HCT116 (cell line): Measurements from ENCODE around the gene UBE2J2. TPM values are rescaled to one million over a fixed set of nuclear protein-coding genes. Genes with fewer than 3 reads are reported as not detected.

Experiments used
- ATAC-seq: fragments of 200-7000 bp; cut with Tn5 transposase; 2 replicates; pipeline ENCODE4 v1.9.1; 2020; ENCODE audit warnings: mild to moderate bottlenecking, moderate library complexity
- BruUV-seq: library from RNA; stranded (reverse); fragments of 400-500 nt; replicated peaks from 2 replicates; lab custom pipeline; 2021; lab: Mats Ljungman, UMichigan
- CTCF ChIA-PET: fragments of 300-600 bp; sonication (Branson Sonifier 250); formaldehyde crosslinking; loops from one replicate; lab custom pipeline; 2021; ENCODE audit warnings: antibody characterized with exemption; lab: Charles Lee
- POLR2A ChIA-PET: fragments of 300-600, 350-600 bp; sonication (Branson Sonifier 250); formaldehyde crosslinking; loops from one replicate; lab custom pipeline; 2021; ENCODE audit warnings: antibody characterized with exemption; lab: Charles Lee
- RAD21 ChIA-PET, 2 experiments: fragments of 300-600 bp; sonication (Branson Sonifier 250); formaldehyde crosslinking; loops; one replicate each; lab custom pipeline; 2023; ENCODE audit warnings: low total read pairs in 2 of 2; ENCODE audit not compliant: uncharacterized antibody in 2 of 2, unreplicated experiment in 2 of 2, low non-redundant PET in 1 of 2; lab: Charles Lee
- DNase-seq: peaks from one replicate; pipeline ENCODE4 v3.0.0-alpha.2; 2010; ENCODE audit warnings: low read depth, low spot score
- H2AFZ ChIP-seq: fragments of 200-600 bp; shearing (Covaris generic), sonication (generic); 2 replicates; pipeline ENCODE4 v1.6.1; 2017; ENCODE audit warnings: low read depth, mixed run types, mixed read lengths, antibody characterized with exemption, low read length; ENCODE audit not compliant: poor library complexity, severe bottlenecking
- H3K27ac ChIP-seq: 2 replicates; pipeline ENCODE4 v1.5.1; 2012; ENCODE audit warnings: low read depth, low read length
- H3K27me3 ChIP-seq: fragments of 200-600 bp; sonication (generic); 2 replicates; pipeline ENCODE4 v1.6.1; 2016; ENCODE audit warnings: mixed run types, low read length, mixed read lengths; ENCODE audit not compliant: insufficient read depth
- H3K36me3 ChIP-seq, 2 experiments: fragments of 200-500 bp in 1 of 2; fragments of 200-600 bp in 1 of 2; sonication (Bioruptor generic) in 1 of 2; sonication (generic) in 1 of 2; 2 replicates each; pipeline versions ENCODE4 v1.5.1 to v1.6.1; 2014 to 2016; ENCODE audit warnings: low read length in 2 of 2, inconsistent platforms in 1 of 2, mixed read lengths in 1 of 2, mixed run types in 1 of 2; ENCODE audit not compliant: insufficient read depth in 2 of 2, control insufficient read depth in 1 of 2
- H3K4me1 ChIP-seq, 2 experiments: fragments of 200-600 bp in 1 of 2; sonication (generic) in 1 of 2; 2 replicates each; pipeline versions ENCODE4 v1.5.1 to v1.6.1; 2012 to 2017; ENCODE audit warnings: low read length in 2 of 2, inconsistent platforms in 1 of 2, mild to moderate bottlenecking in 1 of 2, mixed read lengths in 1 of 2, mixed run types in 1 of 2, moderate library complexity in 1 of 2; ENCODE audit not compliant: insufficient read depth in 2 of 2, control insufficient read depth in 1 of 2
- H3K4me2 ChIP-seq: fragments of 200-600 bp; sonication (generic); 2 replicates; pipeline ENCODE4 v1.6.1; 2017; ENCODE audit warnings: mixed run types, low read length, mixed read lengths
- H3K4me3 ChIP-seq, 2 experiments: fragments of 200-600 bp in 1 of 2; sonication (generic) in 1 of 2; replicated peaks in 1 of 2; 2 replicates each; pipeline ENCODE4 v1.5.1; 2011 to 2016; ENCODE audit warnings: low read length in 2 of 2, control low read depth in 1 of 2, low read depth in 1 of 2, mild to moderate bottlenecking in 1 of 2, mixed read lengths in 1 of 2, mixed run types in 1 of 2
- H3K79me2 ChIP-seq: fragments of 200-600 bp; sonication (generic); 2 replicates; pipeline ENCODE4 v1.6.1; 2017; ENCODE audit warnings: mild to moderate bottlenecking, mixed run types, low read length, moderate library complexity, mixed read lengths; ENCODE audit not compliant: insufficient read depth
- H3K9ac ChIP-seq: fragments of 200-600 bp; sonication (generic); 2 replicates; pipeline ENCODE4 v1.6.1; 2016; ENCODE audit warnings: low read length, mixed read lengths
- H3K9me2 ChIP-seq: fragments of 200-600 bp; sonication (generic), shearing (Covaris generic); 2 replicates; pipeline ENCODE4 v1.6.1; 2017; ENCODE audit warnings: mixed run types, mild to moderate bottlenecking, moderate library complexity; ENCODE audit not compliant: insufficient read depth
- H3K9me3 ChIP-seq, 2 experiments: fragments of 200-500 bp in 1 of 2; fragments of 200-600 bp in 1 of 2; sonication (Bioruptor generic) in 1 of 2; sonication (generic) in 1 of 2; 2 replicates each; pipeline ENCODE4 v1.6.1; 2014 to 2017; ENCODE audit warnings: low read length in 2 of 2, mixed read lengths in 2 of 2, inconsistent platforms in 1 of 2, low read depth in 1 of 2, mild to moderate bottlenecking in 1 of 2, mixed run types in 1 of 2, moderate library complexity in 1 of 2; ENCODE audit not compliant: control insufficient read depth in 1 of 2, insufficient read depth in 1 of 2
- H4K20me1 ChIP-seq: fragments of 200-600 bp; sonication (generic), shearing (Covaris generic); 2 replicates; pipeline ENCODE4 v1.6.1; 2017; ENCODE audit warnings: mixed run types, mild to moderate bottlenecking, moderate library complexity; ENCODE audit not compliant: insufficient read depth
- CBX3 ChIP-seq: IDR thresholded peaks from 2 replicates; pipeline ENCODE4 v1.6.1; 2012; ENCODE audit warnings: low read depth
- ELF1 ChIP-seq: IDR thresholded peaks from 2 replicates; pipeline ENCODE4 v1.6.1; 2012; ENCODE audit warnings: low read depth, borderline replicate concordance
- EZH2phosphoT487 ChIP-seq: fragments of 200-600 bp; IDR thresholded peaks from 2 replicates; pipeline ENCODE4 v1.6.1; 2018; ENCODE audit warnings: antibody characterized with exemption, borderline replicate concordance
- JUND ChIP-seq: IDR thresholded peaks from 2 replicates; pipeline ENCODE4 v1.6.1; 2012
- SIN3A ChIP-seq: IDR thresholded peaks from 2 replicates; pipeline ENCODE4 v1.6.1; 2012; ENCODE audit warnings: low read depth
- SRF ChIP-seq: IDR thresholded peaks from 2 replicates; pipeline ENCODE4 v1.6.1; 2012; ENCODE audit warnings: low read depth
- TCF7L2 ChIP-seq: IDR thresholded peaks from 2 replicates; pipeline ENCODE4 v1.7.0; 2011; ENCODE audit warnings: borderline replicate concordance, inconsistent platforms; ENCODE audit not compliant: insufficient read depth, insufficient read length; ENCODE audit errors: extremely low read depth
- ZBTB33 ChIP-seq: IDR thresholded peaks from 2 replicates; pipeline ENCODE4 v1.6.1; 2011; ENCODE audit warnings: mild to moderate bottlenecking, low read length, moderate library complexity; ENCODE audit not compliant: insufficient replicate concordance; ENCODE audit errors: extremely low read depth
- ZFX ChIP-seq: fragments of 450-650 bp; IDR thresholded peaks from 2 replicates; pipeline ENCODE4 v1.6.1; 2017
- intact Hi-C: fragments of 100-400 bp; cut with micrococcal nuclease; formaldehyde crosslinking; loops from 2 replicates; pipeline ENCODE4 v1.10.0; 2022
- total RNA-seq: library from RNA; stranded (reverse); gene quantifications from one replicate; pipeline ENCODE4 v1.2.1, GENCODE V29; 2021; ENCODE audit not compliant: unreplicated experiment
- TF ChIP-seq, protein P1 (sequence below), 3 experiments: fragments of 200-600 bp in 1 of 3; sonication (generic) in 1 of 3; IDR thresholded peaks in 2 of 3; conservative IDR thresholded peaks in 1 of 3; 2 replicates each; pipeline ENCODE4 v1.5.1; 2012 to 2017; ENCODE audit warnings: low read depth in 2 of 3, low read length in 2 of 3, antibody characterized with exemption in 1 of 3, borderline replicate concordance in 1 of 3, control low read depth in 1 of 3, mild to moderate bottlenecking in 1 of 3, mixed read lengths in 1 of 3, mixed run types in 1 of 3, moderate library complexity in 1 of 3; ENCODE audit not compliant: insufficient read depth in 1 of 3

The UBE2J2 gene
- total RNA-seq, 1 experiment from 2014 or later: 67.7 TPM

GRCh38 chr1:1222575-1223225 is 51.0 kb downstream of the UBE2J2 start:
- H3K27me3 ChIP-seq: no peaks in the 10 kb centered on the region
- RAD21 ChIA-PET: no interaction called here
- no peak overlapping the region for H3K27ac ChIP-seq
- peaks cover 44% of the 10 kb centered on the region for H3K79me2 ChIP-seq
- H3K4me2 ChIP-seq: no peak overlapping the region
- H3K4me3 ChIP-seq: no peak overlapping the region
- POLR2A ChIA-PET: interaction anchor here (0.5 kb wide), 1 partner anchor 25 kb away, joined by 3 read pairs; no protein-coding TSS in a partner anchor
- CTCF ChIA-PET: no interaction called here
- no peaks in the 10 kb centered on the region for H3K9me2 ChIP-seq
- no peaks in the 10 kb centered on the region for H4K20me1 ChIP-seq
- H3K4me1 ChIP-seq: peaks cover 0 to 7% of the 10 kb centered on the region in 2 experiments; a peak in 2 of 4 replicates
- ATAC-seq (no peak), DNase-seq (no peak)
- BruUV-seq: no TSS peak
- H3K9me3 ChIP-seq: no peaks in the 10 kb centered on the region
- no peak overlapping the region for H3K9ac ChIP-seq
- TF ChIP-seq JUND (no peak), ZBTB33 (no peak), ELF1 (no peak), TCF7L2 (no peak), EZH2phosphoT487 (no peak), SRF (no peak), SIN3A (no peak), CBX3 (no peak), ZFX (no peak)
- TF ChIP-seq, protein P1, sequence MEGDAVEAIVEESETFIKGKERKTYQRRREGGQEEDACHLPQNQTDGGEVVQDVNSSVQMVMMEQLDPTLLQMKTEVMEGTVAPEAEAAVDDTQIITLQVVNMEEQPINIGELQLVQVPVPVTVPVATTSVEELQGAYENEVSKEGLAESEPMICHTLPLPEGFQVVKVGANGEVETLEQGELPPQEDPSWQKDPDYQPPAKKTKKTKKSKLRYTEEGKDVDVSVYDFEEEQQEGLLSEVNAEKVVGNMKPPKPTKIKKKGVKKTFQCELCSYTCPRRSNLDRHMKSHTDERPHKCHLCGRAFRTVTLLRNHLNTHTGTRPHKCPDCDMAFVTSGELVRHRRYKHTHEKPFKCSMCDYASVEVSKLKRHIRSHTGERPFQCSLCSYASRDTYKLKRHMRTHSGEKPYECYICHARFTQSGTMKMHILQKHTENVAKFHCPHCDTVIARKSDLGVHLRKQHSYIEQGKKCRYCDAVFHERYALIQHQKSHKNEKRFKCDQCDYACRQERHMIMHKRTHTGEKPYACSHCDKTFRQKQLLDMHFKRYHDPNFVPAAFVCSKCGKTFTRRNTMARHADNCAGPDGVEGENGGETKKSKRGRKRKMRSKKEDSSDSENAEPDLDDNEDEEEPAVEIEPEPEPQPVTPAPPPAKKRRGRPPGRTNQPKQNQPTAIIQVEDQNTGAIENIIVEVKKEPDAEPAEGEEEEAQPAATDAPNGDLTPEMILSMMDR (IDR thresholded peaks at IDR 0.05 in 2 of 3, conservative IDR thresholded peaks at IDR 0.05 in 1 of 3; ENCODE audit: borderline replicate concordance in 1 of 3, insufficient read depth in 1 of 3, low read depth in 2 of 3, low read length in 2 of 3): no peak
- intact Hi-C loops: no loop called here
- peaks cover 21 to 22% of the 10 kb centered on the region in 2 experiments for H3K36me3 ChIP-seq
- H2AFZ ChIP-seq: no peak overlapping the region
